ENCODE data around the gene STIMATE. TPM values are rescaled to one million over a fixed set of nuclear protein-coding genes. Genes with fewer than 3 reads are reported as not detected.

STIMATE gene
- total RNA-seq, 1 donor from 2014 or later: 7.9 TPM

DNA sequence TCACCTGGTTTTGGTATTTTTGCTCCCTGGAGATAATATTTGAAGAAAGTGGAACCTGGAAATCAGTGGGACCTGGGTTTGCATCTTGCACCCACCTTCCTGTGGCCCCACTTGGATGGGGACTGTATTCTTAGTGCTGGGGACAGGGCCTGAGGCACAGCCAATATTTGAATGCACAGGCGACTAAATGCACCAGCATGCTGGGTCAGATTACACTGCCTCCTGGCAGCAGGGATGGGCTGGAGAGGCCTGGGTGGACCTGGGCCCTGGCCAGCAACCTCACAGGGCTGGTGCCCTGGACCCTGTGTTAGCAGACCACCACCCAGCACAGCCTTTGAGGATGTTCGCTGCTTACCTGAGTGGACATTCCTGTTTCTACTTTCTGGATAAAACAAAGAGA is 77.4 kb downstream of the STIMATE start:
- H3K4me3 ChIP-seq (ENCODE audit: low read depth, low read length): no peak overlapping the region
- TF ChIP-seq, protein P1, sequence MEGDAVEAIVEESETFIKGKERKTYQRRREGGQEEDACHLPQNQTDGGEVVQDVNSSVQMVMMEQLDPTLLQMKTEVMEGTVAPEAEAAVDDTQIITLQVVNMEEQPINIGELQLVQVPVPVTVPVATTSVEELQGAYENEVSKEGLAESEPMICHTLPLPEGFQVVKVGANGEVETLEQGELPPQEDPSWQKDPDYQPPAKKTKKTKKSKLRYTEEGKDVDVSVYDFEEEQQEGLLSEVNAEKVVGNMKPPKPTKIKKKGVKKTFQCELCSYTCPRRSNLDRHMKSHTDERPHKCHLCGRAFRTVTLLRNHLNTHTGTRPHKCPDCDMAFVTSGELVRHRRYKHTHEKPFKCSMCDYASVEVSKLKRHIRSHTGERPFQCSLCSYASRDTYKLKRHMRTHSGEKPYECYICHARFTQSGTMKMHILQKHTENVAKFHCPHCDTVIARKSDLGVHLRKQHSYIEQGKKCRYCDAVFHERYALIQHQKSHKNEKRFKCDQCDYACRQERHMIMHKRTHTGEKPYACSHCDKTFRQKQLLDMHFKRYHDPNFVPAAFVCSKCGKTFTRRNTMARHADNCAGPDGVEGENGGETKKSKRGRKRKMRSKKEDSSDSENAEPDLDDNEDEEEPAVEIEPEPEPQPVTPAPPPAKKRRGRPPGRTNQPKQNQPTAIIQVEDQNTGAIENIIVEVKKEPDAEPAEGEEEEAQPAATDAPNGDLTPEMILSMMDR (IDR thresholded peaks at IDR 0.05; ENCODE audit: insufficient read depth, low read length, severe bottlenecking): no peak
- H3K27me3 ChIP-seq (ENCODE audit: control insufficient read depth, insufficient read depth, low read length): no peaks in the 10 kb centered on the region
- DNase-seq (ENCODE audit: low read depth): no peak
- FAIRE-seq: no peak
- H3K36me3 ChIP-seq (ENCODE audit: control insufficient read depth, insufficient read depth, low read length): no peaks in the 10 kb centered on the region

DNA sequence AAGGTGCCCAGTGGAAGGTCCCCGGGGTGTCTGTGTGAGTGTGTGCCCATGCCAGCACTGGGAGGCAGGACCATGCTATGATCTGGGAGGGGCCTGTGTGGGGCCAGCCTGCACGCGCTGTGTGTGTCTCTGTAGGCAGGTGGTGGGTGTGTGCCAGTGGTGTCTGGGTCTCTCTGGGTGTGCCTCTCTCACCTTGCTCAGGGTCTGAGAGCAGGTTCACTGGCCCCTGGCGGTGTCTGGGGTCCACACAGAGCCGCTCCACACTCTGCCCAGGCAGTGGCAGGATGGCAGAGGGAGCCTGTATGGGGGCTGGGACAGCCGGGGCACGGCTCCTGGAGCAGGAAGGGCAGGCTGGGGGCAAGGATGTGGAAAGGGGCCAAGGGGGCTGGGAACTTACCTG is 79.5 kb downstream of the STIMATE start:
- FAIRE-seq (no peak), DNase-seq (ENCODE audit: low read depth) (no peak)
- no peaks in the 10 kb centered on the region for H3K27me3 ChIP-seq (ENCODE audit: control insufficient read depth, insufficient read depth, low read length)
- no peak overlapping the region for H3K4me3 ChIP-seq (ENCODE audit: low read depth, low read length)
- TF ChIP-seq, protein P1 (IDR thresholded peaks at IDR 0.05; ENCODE audit: insufficient read depth, low read length, severe bottlenecking): no peak
- no peaks in the 10 kb centered on the region for H3K36me3 ChIP-seq (ENCODE audit: control insufficient read depth, insufficient read depth, low read length)

DNA sequence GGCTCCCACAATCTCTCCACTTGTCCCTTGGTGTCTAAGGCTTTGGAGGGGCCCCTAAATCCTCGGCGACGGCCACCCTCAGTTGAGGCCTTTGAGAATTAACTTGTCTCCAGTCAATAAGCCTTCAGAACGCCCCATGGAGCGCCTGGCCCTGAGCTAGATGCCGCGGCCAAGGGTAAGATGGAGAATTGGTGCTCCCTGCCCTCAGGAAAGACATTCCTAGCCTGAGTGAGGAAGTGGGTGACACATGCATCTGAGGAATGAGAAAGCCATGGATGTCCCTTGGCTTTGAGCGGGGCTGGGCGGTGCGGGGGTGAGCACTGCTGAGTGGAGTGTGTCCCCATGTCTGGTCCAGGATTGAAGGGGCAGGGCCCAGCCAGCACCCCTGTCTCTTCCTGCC is 80.1 kb downstream of the STIMATE start:
- Histone ChIP-seq H3K4me3 (ENCODE audit: low read depth, low read length) (no peak overlapping the region), H3K27me3 (ENCODE audit: control insufficient read depth, insufficient read depth, low read length) (no peaks in the 10 kb centered on the region), H3K36me3 (ENCODE audit: control insufficient read depth, insufficient read depth, low read length) (no peaks in the 10 kb centered on the region)
- TF ChIP-seq, protein P1 (IDR thresholded peaks at IDR 0.05; ENCODE audit: insufficient read depth, low read length, severe bottlenecking): no peak
- DNase-seq (ENCODE audit: low read depth) (no peak), FAIRE-seq (no peak)

DNA sequence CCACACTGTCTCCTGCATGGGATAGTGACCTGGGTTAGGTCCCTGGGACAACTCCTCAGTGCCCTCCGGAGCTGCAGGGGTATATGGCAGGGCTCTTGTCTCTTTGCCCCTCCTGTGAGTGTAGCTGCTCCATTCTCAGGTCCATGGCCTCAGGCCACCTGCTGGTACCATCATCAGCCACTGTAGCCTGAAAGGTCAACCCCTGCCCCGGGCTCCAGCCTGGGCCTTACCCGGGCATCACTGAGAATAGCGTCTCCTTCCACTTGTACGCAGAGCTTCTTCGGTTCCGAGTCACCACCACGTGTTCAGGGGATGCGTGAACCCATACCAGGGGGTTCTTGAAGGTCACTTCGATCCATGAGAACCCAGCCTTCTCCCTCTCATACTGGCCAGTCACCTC is 80.7 kb downstream of the STIMATE start:
- TF ChIP-seq, protein P1 (IDR thresholded peaks at IDR 0.05; ENCODE audit: insufficient read depth, low read length, severe bottlenecking): no peak
- no peaks in the 10 kb centered on the region for H3K36me3 ChIP-seq (ENCODE audit: control insufficient read depth, insufficient read depth, low read length)
- no peak for FAIRE-seq
- DNase-seq (ENCODE audit: low read depth): no peak
- no peak overlapping the region for H3K4me3 ChIP-seq (ENCODE audit: low read depth, low read length)
- no peaks in the 10 kb centered on the region for H3K27me3 ChIP-seq (ENCODE audit: control insufficient read depth, insufficient read depth, low read length)

DNA sequence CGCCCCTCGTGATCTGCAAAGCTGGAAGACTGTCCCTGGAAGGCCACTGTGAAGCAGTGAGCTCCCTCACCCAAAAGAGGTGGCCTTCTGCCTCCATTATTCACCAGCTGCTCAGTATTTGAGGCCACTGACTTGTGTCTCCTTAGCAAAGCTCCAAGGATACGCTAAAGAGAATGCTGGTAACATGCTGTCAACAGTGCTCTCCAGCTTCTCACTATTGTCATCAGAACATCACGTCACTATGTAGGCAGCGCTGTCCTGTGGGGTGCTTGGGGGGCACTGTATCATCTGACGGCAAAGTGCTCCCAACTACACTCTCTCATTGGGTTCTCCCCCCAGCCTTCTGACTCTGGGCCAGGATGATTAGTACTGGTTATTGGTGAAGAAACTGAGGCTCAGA is 81.1 kb downstream of the STIMATE start:
- no peaks in the 10 kb centered on the region for H3K27me3 ChIP-seq (ENCODE audit: control insufficient read depth, insufficient read depth, low read length)
- TF ChIP-seq, protein P1 (IDR thresholded peaks at IDR 0.05; ENCODE audit: insufficient read depth, low read length, severe bottlenecking): no peak
- no peak for DNase-seq (ENCODE audit: low read depth)
- H3K36me3 ChIP-seq (ENCODE audit: control insufficient read depth, insufficient read depth, low read length): no peaks in the 10 kb centered on the region
- peak; percentile 23 for FAIRE-seq
- no peak overlapping the region for H3K4me3 ChIP-seq (ENCODE audit: low read depth, low read length)

DNA sequence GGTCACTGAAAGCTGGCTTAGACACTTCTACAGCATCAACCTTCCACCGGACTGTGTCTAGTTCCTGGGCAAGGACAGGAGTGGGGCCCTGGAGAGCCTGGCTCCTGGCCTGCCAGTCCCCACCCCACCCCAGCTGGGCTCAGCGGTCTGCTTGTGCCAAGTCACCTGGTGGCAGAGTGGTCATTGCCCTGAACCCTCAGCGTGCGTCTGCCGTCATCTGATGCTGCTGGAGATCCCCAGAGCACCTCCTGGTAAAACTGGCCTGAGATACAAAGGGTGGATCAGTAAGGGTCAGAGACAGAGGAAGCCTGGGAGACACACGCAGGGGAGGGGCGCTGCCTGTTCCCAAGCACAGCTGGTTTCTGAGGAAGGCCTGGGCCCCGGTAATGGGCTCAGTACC is 83.5 kb downstream of the STIMATE start:
- no peak for FAIRE-seq
- no peak for DNase-seq (ENCODE audit: low read depth)
- TF ChIP-seq, protein P1 (IDR thresholded peaks at IDR 0.05; ENCODE audit: insufficient read depth, low read length, severe bottlenecking): no peak
- Histone ChIP-seq H3K36me3 (ENCODE audit: control insufficient read depth, insufficient read depth, low read length) (no peaks in the 10 kb centered on the region), H3K27me3 (ENCODE audit: control insufficient read depth, insufficient read depth, low read length) (no peaks in the 10 kb centered on the region), H3K4me3 (ENCODE audit: low read depth, low read length) (no peak overlapping the region)
